SK-N-SH treated with all-trans-retinoic acid at 6 μM for 48 hours (cell line): ENCODE measurements around the gene GET3.

Experiments
- ATAC-seq: fragments of 200-7000 bp; cut with Tn5 transposase; 3 replicates; pipeline ENCODE4 v1.9.1; 2020; ENCODE audit warnings: mild to moderate bottlenecking, moderate library complexity
- BACH2 ChIP-seq: fragments of 250-450 bp; sonication (Bioruptor Pico); IDR thresholded peaks from 2 replicates; pipeline ENCODE4 v1.9.0; 2021; ENCODE audit warnings: mild to moderate bottlenecking, borderline replicate concordance
- CSDC2 ChIP-seq: fragments of 250-450 bp; sonication (Bioruptor Pico); IDR thresholded peaks from 2 replicates; pipeline ENCODE4 v1.5.0; 2020; ENCODE audit warnings: mild to moderate bottlenecking, moderate library complexity
- ESRRG ChIP-seq: fragments of 250-450 bp; sonication (Bioruptor Pico); IDR thresholded peaks from 2 replicates; pipeline ENCODE4 v1.6.1; 2021; ENCODE audit warnings: mild to moderate bottlenecking
- GLIS3 ChIP-seq: fragments of 250-450 bp; sonication (Bioruptor Pico); IDR thresholded peaks from 2 replicates; pipeline ENCODE4 v1.5.0; 2020; ENCODE audit warnings: mild to moderate bottlenecking, moderate library complexity
- OSR1 ChIP-seq: fragments of 250-450 bp; sonication (Bioruptor Pico); IDR thresholded peaks from 2 replicates; pipeline ENCODE4 v1.8.0; 2022; ENCODE audit warnings: moderate library complexity, mild to moderate bottlenecking, inconsistent platforms
- PPARA ChIP-seq: fragments of 250-450 bp; sonication (Bioruptor Pico); IDR thresholded peaks from 2 replicates; pipeline ENCODE4 v1.5.0; 2020; ENCODE audit warnings: mild to moderate bottlenecking, borderline replicate concordance
- RARB ChIP-seq: fragments of 250-450 bp; sonication (Bioruptor Pico); IDR thresholded peaks from 2 replicates; pipeline ENCODE4 v1.8.0; 2021; ENCODE audit warnings: mild to moderate bottlenecking, moderate library complexity
- TOX ChIP-seq: fragments of 250-450 bp; sonication (Bioruptor Pico); IDR thresholded peaks from 2 replicates; pipeline ENCODE4 v1.8.0; 2021; ENCODE audit warnings: mild to moderate bottlenecking, moderate library complexity, borderline replicate concordance
- ZFP3 ChIP-seq: fragments of 250-450 bp; sonication (Bioruptor Pico); IDR thresholded peaks from 2 replicates; pipeline ENCODE4 v1.5.0; 2020; ENCODE audit warnings: mild to moderate bottlenecking, moderate library complexity
- ZFP30 ChIP-seq: fragments of 450-650 bp; formaldehyde crosslinking; IDR thresholded peaks from 2 replicates; pipeline ENCODE4 v1.5.0; 2022; ENCODE audit warnings: mild to moderate bottlenecking, moderate library complexity
- ZNF565 ChIP-seq: fragments of 450-650 bp; formaldehyde crosslinking; conservative IDR thresholded peaks from 2 replicates; pipeline ENCODE4 v1.5.0; 2020; ENCODE audit warnings: low read depth, mild to moderate bottlenecking, moderate library complexity
- ZNF70 ChIP-seq: fragments of 450-650 bp; formaldehyde crosslinking; IDR thresholded peaks from 2 replicates; pipeline ENCODE4 v1.5.0; 2020; ENCODE audit warnings: mild to moderate bottlenecking, moderate library complexity
- ZNF8 ChIP-seq: fragments of 450-650 bp; formaldehyde crosslinking; IDR thresholded peaks from 2 replicates; pipeline ENCODE4 v1.5.0; 2020; ENCODE audit warnings: mild to moderate bottlenecking, moderate library complexity
- TF ChIP-seq, protein P1 (sequence below): fragments of 250-450 bp; sonication (Bioruptor Pico); IDR thresholded peaks from 2 replicates; pipeline ENCODE4 v1.5.0; 2020; ENCODE audit warnings: mild to moderate bottlenecking, moderate library complexity
- TF ChIP-seq, protein P2 (sequence below): fragments of 250-450 bp; sonication (Bioruptor Pico); IDR thresholded peaks from 2 replicates; pipeline ENCODE4 v1.8.0; 2020; ENCODE audit warnings: mild to moderate bottlenecking, moderate library complexity, borderline replicate concordance
- TF ChIP-seq, protein P3 (sequence below): fragments of 250-450 bp; sonication (Bioruptor Pico); IDR thresholded peaks from 2 replicates; pipeline ENCODE4 v1.8.0; 2021; ENCODE audit warnings: low read depth, mild to moderate bottlenecking, moderate library complexity, borderline replicate concordance
- TF ChIP-seq, protein P4 (sequence below): fragments of 250-450 bp; sonication (Bioruptor Pico); IDR thresholded peaks from 2 replicates; pipeline ENCODE4 v1.5.1; 2020; ENCODE audit warnings: low read depth, mild to moderate bottlenecking, moderate library complexity

The GET3 gene

DNA sequence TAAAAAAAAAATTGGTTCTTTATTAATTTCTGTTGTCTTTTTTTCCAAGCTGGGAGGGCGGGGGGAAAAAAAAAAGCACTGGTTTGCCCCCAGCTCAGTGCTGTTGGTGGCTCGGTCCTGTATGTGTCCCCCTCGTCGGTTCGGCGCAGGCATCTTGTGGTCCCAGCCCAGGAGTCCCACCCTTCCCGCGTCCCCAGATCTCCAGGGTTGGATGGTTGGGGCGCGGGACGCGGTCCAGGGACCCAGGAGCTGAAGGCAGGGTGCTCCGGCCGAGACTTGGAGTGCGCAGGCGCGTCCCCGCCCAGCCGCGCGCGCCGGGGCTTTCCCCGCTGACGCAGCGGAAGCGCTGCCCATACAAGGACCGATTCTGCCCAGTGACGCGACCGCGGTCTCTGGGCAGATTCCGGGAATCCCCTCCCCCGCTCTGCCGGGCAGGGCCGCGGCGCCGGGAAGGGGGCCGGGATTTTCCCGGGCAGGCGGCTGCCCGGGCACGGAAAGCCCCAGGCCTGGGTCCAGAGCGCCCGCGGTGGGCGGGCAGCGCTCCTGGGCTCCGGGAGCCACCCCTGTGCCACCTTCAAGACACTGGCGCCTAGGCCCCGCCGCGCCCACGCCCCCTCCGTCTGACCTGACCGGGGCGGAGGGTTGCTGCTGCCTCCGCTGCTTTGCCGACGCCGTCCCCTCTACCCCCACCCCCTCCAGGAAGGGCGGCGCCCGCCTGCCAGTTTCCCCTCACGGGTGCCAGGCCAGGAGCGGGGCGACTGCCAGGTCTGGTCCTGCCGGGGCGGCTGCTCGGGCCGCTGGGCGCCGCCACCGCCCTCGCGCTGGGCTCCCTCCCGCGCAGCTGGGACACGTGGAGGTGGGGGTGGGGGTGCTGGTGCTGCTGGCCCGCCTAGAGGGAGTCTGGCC lies 56.2 kb downstream of the GET3 start (continued):
- TF ChIP-seq GLIS3 (CRISPR knock-in tag) (peak; percentile 88; the same call in 1 of the 2 replicates), ESRRG (CRISPR knock-in tag) (peak; percentile 94), ZFP3 (peak; percentile 68; the same call in 1 of the 2 replicates), RARB (CRISPR knock-in tag) (peak; percentile 82), BACH2 (CRISPR knock-in tag) (no peak), ZNF70 (CRISPR knock-in tag) (no peak; the same call in none of the 2 replicates)
- TF ChIP-seq, protein P1, sequence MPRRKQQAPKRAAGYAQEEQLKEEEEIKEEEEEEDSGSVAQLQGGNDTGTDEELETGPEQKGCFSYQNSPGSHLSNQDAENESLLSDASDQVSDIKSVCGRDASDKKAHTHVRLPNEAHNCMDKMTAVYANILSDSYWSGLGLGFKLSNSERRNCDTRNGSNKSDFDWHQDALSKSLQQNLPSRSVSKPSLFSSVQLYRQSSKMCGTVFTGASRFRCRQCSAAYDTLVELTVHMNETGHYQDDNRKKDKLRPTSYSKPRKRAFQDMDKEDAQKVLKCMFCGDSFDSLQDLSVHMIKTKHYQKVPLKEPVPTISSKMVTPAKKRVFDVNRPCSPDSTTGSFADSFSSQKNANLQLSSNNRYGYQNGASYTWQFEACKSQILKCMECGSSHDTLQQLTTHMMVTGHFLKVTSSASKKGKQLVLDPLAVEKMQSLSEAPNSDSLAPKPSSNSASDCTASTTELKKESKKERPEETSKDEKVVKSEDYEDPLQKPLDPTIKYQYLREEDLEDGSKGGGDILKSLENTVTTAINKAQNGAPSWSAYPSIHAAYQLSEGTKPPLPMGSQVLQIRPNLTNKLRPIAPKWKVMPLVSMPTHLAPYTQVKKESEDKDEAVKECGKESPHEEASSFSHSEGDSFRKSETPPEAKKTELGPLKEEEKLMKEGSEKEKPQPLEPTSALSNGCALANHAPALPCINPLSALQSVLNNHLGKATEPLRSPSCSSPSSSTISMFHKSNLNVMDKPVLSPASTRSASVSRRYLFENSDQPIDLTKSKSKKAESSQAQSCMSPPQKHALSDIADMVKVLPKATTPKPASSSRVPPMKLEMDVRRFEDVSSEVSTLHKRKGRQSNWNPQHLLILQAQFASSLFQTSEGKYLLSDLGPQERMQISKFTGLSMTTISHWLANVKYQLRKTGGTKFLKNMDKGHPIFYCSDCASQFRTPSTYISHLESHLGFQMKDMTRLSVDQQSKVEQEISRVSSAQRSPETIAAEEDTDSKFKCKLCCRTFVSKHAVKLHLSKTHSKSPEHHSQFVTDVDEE: peak; percentile 54
- TF ChIP-seq, protein P2, sequence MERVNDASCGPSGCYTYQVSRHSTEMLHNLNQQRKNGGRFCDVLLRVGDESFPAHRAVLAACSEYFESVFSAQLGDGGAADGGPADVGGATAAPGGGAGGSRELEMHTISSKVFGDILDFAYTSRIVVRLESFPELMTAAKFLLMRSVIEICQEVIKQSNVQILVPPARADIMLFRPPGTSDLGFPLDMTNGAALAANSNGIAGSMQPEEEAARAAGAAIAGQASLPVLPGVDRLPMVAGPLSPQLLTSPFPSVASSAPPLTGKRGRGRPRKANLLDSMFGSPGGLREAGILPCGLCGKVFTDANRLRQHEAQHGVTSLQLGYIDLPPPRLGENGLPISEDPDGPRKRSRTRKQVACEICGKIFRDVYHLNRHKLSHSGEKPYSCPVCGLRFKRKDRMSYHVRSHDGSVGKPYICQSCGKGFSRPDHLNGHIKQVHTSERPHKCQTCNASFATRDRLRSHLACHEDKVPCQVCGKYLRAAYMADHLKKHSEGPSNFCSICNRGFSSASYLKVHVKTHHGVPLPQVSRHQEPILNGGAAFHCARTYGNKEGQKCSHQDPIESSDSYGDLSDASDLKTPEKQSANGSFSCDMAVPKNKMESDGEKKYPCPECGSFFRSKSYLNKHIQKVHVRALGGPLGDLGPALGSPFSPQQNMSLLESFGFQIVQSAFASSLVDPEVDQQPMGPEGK (CRISPR knock-in tag): peak; percentile 89

DNA sequence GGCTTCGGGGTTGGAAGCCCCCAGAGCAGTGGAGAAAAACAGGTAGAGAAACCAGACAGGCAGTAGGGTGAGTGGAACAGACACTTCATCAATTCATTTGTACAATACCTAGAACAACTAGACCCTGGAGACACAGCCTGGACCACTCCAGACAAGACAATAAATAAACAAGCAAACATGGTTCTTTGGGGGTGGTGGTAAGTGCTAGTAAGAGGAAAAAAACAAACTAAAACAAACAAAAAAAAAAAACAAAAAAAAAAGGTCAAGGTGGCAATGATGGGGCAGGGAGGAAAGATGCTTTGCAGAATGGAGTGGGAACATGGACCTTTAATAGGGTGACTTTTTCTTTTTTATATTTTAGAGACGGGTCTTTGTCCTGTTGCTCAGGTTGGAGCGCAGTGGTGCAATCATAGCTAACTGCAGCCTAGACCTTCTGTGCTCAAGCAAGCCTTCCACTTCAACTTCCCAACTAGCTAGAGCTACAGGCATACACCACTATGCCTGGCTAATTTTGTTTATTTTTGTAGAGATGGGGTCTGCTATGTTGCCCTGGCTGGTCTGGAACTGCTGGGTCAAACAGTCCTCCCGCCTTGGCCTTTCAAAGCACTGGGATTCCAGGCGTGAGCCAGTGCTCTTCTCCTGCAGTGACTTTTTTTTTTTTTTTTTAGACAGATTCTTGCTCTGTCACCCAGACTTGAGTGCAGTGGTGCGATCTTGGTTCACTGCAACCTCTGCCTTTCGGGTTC lies 57.1 kb downstream of the GET3 start:
- TF ChIP-seq, protein P1: no peak
- no peak for TF ChIP-seq PPARA (CRISPR knock-in tag)
- no peak for TF ChIP-seq ZNF70 (CRISPR knock-in tag)
- no peak for TF ChIP-seq CSDC2 (CRISPR knock-in tag)
- no peak for TF ChIP-seq ZNF565 (CRISPR knock-in tag)
- 0 out of 2 replicates have a peak, but pooled peaks have one; percentile 3 for TF ChIP-seq TOX
- TF ChIP-seq, protein P3, sequence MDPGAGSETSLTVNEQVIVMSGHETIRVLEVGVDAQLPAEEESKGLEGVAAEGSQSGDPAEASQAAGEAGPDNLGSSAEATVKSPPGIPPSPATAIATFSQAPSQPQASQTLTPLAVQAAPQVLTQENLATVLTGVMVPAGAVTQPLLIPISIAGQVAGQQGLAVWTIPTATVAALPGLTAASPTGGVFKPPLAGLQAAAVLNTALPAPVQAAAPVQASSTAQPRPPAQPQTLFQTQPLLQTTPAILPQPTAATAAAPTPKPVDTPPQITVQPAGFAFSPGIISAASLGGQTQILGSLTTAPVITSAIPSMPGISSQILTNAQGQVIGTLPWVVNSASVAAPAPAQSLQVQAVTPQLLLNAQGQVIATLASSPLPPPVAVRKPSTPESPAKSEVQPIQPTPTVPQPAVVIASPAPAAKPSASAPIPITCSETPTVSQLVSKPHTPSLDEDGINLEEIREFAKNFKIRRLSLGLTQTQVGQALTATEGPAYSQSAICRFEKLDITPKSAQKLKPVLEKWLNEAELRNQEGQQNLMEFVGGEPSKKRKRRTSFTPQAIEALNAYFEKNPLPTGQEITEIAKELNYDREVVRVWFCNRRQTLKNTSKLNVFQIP (CRISPR knock-in tag): no peak
- TF ChIP-seq GLIS3 (CRISPR knock-in tag): no peak
- no peak for TF ChIP-seq ZNF8
- TF ChIP-seq, protein P4, sequence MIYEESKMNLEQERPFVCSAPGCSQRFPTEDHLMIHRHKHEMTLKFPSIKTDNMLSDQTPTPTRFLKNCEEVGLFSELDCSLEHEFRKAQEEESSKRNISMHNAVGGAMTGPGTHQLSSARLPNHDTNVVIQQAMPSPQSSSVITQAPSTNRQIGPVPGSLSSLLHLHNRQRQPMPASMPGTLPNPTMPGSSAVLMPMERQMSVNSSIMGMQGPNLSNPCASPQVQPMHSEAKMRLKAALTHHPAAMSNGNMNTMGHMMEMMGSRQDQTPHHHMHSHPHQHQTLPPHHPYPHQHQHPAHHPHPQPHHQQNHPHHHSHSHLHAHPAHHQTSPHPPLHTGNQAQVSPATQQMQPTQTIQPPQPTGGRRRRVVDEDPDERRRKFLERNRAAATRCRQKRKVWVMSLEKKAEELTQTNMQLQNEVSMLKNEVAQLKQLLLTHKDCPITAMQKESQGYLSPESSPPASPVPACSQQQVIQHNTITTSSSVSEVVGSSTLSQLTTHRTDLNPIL (CRISPR knock-in tag): peak; percentile 44
- no peak for TF ChIP-seq ZFP30 (CRISPR knock-in tag)
- ATAC-seq: no peak

DNA sequence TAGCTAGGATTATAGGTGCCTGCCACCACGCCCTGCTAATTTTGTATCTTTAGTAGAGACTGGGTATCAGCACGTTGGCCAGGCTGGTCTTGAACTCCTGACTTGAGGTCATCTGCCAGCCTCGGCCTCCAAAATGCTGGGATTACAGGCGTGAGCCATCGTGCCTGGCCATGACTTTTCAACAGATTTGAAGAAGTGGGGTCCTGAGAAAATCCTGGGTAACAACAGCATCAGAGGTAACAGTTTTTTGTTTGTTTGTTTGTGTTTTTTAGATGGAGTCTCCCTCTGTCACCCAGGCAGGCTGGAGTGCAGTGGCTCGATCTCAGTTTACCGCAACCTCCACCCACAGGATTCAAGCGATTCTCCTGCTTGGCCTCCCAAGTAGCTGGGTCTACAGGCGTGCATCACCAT lies 57.7 kb downstream of the GET3 start:
- ATAC-seq: no peak
- TF ChIP-seq CSDC2 (CRISPR knock-in tag) (no peak), TOX (no peak), OSR1 (CRISPR knock-in tag) (no peak)
- TF ChIP-seq, protein P1: no peak
- TF ChIP-seq, protein P2 (CRISPR knock-in tag): no peak
